Neural crest cell (in vitro differentiated cells): ENCODE results near the gene GIMAP5. TPM values are rescaled to one million over a fixed set of nuclear protein-coding genes. Genes with fewer than 3 reads are reported as not detected.

Experiments
- DNase-seq: peaks from one replicate; pipeline ENCODE4 v3.0.0; 2021; ENCODE audit warnings: low read depth, mixed read lengths, low spot score
- H3K27ac Mint-ChIP-seq: one replicate; pipeline ENCODE4 v1.8.0; 2021; ENCODE audit warnings: mild to moderate bottlenecking, mixed read lengths; ENCODE audit not compliant: unreplicated experiment
- H3K27me3 Mint-ChIP-seq: 2 replicates; pipeline ENCODE4 v1.8.0; 2021; ENCODE audit warnings: low read depth, mild to moderate bottlenecking, mixed read lengths
- H3K36me3 Mint-ChIP-seq: 2 replicates; pipeline ENCODE4 v1.8.0; 2021; ENCODE audit warnings: low read depth, mild to moderate bottlenecking, mixed read lengths
- H3K4me1 Mint-ChIP-seq: 2 replicates; pipeline ENCODE4 v1.8.0; 2021; ENCODE audit warnings: mixed read lengths
- H3K4me3 Mint-ChIP-seq: one replicate; pipeline ENCODE4 v1.8.0; 2021; ENCODE audit warnings: mild to moderate bottlenecking, mixed read lengths
- H3K9me3 Mint-ChIP-seq: 2 replicates; pipeline ENCODE4 v1.8.0; 2021; ENCODE audit warnings: mixed read lengths
- total RNA-seq: library from RNA; stranded (reverse); gene quantifications from 2 replicates; pipeline ENCODE4 v1.2.1, GENCODE V29; 2021
- TF ChIP-seq, protein P1 (sequence below): fragments of 200-600 bp; sonication (generic); conservative IDR thresholded peaks from 2 replicates; pipeline ENCODE4 v1.5.0; 2021; ENCODE audit warnings: antibody characterized with exemption, mild to moderate bottlenecking

Gene GIMAP5
- total RNA-seq, 1 donor from 2014 or later = 0.19 TPM

DNA sequence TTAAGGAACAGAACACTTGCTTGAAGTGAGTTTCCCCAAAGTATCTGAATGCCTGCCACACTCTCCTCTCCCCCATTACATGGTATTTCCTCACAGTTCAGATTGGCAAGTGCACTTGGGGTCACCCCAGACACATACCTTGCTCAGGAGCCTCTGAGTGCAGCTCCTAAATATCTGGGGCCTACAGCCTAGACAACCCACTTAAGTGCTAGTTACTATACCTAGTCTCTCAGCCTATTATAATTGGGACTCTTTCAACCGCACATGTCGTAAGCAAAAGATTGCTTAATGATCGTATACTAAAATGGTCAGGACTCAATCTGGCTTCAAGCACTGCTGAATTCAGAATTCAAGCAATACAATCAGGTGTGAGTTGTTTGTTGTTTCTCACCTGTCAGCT is 43.1 kb downstream of the GIMAP5 start:
- Mint-ChIP-seq H3K9me3 (no peaks in the 10 kb centered on the region), H3K27ac (no peak overlapping the region), H3K36me3 (no peaks in the 10 kb centered on the region), H3K27me3 (peaks cover 19% of the 10 kb centered on the region), H3K4me3 (no peak overlapping the region), H3K4me1 (peaks cover 5% of the 10 kb centered on the region)
- no peak for DNase-seq
- TF ChIP-seq, protein P1, sequence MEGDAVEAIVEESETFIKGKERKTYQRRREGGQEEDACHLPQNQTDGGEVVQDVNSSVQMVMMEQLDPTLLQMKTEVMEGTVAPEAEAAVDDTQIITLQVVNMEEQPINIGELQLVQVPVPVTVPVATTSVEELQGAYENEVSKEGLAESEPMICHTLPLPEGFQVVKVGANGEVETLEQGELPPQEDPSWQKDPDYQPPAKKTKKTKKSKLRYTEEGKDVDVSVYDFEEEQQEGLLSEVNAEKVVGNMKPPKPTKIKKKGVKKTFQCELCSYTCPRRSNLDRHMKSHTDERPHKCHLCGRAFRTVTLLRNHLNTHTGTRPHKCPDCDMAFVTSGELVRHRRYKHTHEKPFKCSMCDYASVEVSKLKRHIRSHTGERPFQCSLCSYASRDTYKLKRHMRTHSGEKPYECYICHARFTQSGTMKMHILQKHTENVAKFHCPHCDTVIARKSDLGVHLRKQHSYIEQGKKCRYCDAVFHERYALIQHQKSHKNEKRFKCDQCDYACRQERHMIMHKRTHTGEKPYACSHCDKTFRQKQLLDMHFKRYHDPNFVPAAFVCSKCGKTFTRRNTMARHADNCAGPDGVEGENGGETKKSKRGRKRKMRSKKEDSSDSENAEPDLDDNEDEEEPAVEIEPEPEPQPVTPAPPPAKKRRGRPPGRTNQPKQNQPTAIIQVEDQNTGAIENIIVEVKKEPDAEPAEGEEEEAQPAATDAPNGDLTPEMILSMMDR = no peak

DNA sequence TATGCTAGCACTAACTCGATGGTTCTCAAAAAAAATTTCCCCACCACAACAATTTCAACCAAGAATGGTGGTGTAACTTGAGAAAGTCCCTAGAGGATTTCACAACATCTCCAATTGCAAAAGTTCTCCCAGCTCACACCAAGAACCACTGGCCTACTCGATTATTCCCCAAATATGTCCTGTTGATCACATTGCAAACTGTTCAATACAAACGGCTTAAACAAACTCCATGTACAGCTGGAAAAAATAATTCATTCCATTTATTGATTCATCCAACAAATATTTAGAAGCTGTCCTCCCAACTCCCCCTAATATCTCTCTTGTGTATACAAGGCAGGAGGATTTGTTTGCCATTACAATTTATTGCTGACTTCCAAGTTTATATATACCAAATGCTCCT is 43.9 kb downstream of the GIMAP5 start:
- DNase-seq = no peak
- no peaks in the 10 kb centered on the region for H3K9me3 Mint-ChIP-seq
- peaks cover 10% of the 10 kb centered on the region for H3K4me1 Mint-ChIP-seq
- no peak overlapping the region for H3K27ac Mint-ChIP-seq
- no peak overlapping the region for H3K4me3 Mint-ChIP-seq
- TF ChIP-seq, protein P1 = no peak
- peaks cover 14% of the 10 kb centered on the region for H3K27me3 Mint-ChIP-seq
- no peaks in the 10 kb centered on the region for H3K36me3 Mint-ChIP-seq

DNA sequence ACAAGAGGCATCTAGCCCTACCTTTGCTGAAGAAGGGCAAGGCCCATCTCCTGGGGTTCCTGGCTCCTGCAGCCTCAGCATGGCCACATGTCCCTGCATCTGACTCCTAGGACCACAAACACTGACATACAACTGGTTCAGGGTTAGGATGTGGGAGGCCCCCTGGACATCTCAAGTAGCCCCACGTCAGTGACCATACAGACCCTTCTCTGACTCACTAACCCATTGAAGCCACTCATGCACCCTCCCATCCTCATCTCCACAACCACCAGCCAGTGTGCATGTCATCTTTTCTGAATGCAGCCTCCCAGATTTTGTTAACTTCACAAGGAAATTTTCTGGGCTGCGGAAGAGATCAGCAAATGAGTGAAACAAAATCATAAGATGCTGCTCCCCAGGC is 44.7 kb downstream of the GIMAP5 start:
- Mint-ChIP-seq H3K4me3 (no peak overlapping the region), H3K36me3 (no peaks in the 10 kb centered on the region), H3K27me3 (peaks cover 11% of the 10 kb centered on the region), H3K27ac (peak overlapping the region; percentile 51), H3K4me1 (peaks cover 12% of the 10 kb centered on the region), H3K9me3 (no peaks in the 10 kb centered on the region)
- DNase-seq = no peak
- TF ChIP-seq, protein P1 = no peak

DNA sequence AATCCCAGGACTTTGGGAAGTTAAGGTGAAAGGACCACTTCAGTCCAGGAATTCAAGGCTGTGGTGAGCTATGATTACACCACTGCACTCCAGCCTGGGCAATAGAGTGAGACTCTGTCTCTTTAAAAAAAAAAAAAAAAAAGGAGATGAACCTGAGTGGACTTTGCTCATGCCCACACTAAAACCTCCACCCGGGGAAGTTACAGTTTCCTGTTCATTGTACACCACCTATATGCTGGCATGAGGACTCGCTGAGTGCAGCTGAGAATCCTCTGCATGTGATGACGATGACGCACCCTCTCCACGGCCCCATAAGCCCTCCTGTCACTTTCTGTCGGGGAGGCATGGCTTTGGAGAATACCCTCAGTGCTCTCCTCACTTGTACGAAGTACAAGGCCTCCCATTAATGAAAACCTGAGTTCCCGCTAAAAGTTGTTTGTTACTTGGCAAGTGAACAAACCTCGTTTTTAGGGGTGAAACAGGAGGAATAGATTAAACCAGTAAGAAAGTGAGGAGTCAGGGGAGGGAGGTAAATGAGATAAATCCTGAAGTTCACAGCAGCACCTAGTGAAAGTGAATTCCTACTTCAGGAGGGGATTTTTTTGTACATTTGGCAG is 47.0 kb downstream of the GIMAP5 start:
- Mint-ChIP-seq H3K4me1 (peaks cover 12% of the 10 kb centered on the region), H3K27me3 (no peaks in the 10 kb centered on the region), H3K27ac (no peak overlapping the region), H3K9me3 (no peaks in the 10 kb centered on the region), H3K4me3 (no peak overlapping the region), H3K36me3 (no peaks in the 10 kb centered on the region)
- DNase-seq = no peak
- TF ChIP-seq, protein P1 = no peak

DNA sequence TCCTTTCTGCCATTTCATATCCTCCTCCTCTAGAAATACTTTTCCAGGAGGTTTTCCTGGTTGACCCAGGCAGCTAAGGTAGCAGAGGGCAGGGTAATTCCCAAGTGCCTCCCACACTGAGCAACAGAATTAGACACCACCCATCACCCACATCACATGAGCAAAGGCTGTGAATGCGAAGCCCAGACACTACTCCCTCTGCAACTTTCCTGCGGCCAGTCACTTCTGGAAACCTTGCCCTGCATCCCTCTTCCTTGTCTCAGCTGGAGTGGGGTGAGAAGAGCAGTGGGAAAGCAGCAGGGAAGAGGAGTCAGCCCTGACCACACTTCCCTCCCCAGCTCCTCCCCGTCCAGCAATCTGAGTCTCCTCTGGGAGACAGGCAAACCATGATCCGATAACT is 47.7 kb downstream of the GIMAP5 start:
- Mint-ChIP-seq H3K4me3 (no peak overlapping the region), H3K27me3 (no peaks in the 10 kb centered on the region)
- TF ChIP-seq, protein P1 = no peak

More for the DNA sequence above, 47.7 kb downstream of the GIMAP5 start:
- H3K9me3 Mint-ChIP-seq = no peaks in the 10 kb centered on the region
- peaks cover 12% of the 10 kb centered on the region for H3K4me1 Mint-ChIP-seq
- DNase-seq = no peak
- H3K36me3 Mint-ChIP-seq = no peaks in the 10 kb centered on the region
- no peak overlapping the region for H3K27ac Mint-ChIP-seq
